Fibroblast of skin of back (primary cell): ENCODE measurements around the gene CLDN22.

Experiments used
- DNase-seq: peaks from one replicate; pipeline ENCODE4 v3.0.0-alpha.2; 2013

The CLDN22 gene

DNA sequence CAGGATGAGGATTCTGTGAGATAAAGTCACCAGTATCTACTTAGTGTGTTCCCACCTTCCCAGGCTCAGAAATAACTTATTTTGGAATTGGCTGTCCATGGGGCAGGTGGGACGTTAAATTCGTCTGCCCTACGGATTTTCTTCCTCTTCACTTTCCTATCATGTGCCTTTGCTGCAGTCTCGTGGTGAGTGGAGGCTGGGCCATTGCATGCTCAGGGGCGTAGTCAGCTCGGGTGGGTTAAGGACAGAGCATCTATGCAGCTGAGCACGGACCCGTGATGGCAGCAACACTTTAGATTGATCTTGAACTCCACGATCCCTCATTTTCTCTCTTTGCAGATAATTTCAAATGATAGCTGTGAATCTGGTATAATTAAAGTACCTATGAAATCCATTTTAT is 51.5 kb downstream of the CLDN22 start:
- DNase-seq, result no peak
